ENCODE results near the gene ANKRD33B.
"Not testable (repeated sequence)": the region's sequence is repeated elsewhere in the genome, so short reads cannot be mapped to it uniquely, and the experiment has no call there.

Gene ANKRD33B

GRCh38 chr5:10563945-10564837 lies at the start of gene ANKRD33B:
ANKRD33B (plus strand) TSS chr5:10564070; CDS start chr5:10564468, 398 bp downstream.
- DNase-seq = peak; percentile 89 to 95

GRCh38 chr5:10514572-10514971 lies 49.3 kb upstream of the ANKRD33B start:
- DNase-seq = not testable (repeated sequence)

GRCh38 chr5:10515492-10515891 lies 48.4 kb upstream of the ANKRD33B start:
- DNase-seq = no peak

- no peak for DNase-seq
Observed at GRCh38 chr5:10518347-10518746, 45.5 kb upstream of the ANKRD33B start.

- DNase-seq = no peak
Observed at GRCh38 chr5:10519729-10520128, 44.1 kb upstream of the ANKRD33B start.

GRCh38 chr5:10520706-10521105 lies 43.2 kb upstream of the ANKRD33B start:
- no peak for DNase-seq

GRCh38 chr5:10521466-10522223 lies 42.2 kb upstream of the ANKRD33B start:
- DNase-seq = peak in 1 of 2 experiments; percentile 24

- DNase-seq = no peak
Observed at GRCh38 chr5:10522224-10522611, 41.7 kb upstream of the ANKRD33B start.

GRCh38 chr5:10524376-10525123 lies 39.3 kb upstream of the ANKRD33B start:
- peak; percentile 100 for DNase-seq

GRCh38 chr5:10525124-10525495 lies 38.8 kb upstream of the ANKRD33B start:
- no peak for DNase-seq

- peak in 1 of 2 experiments; percentile 23 for DNase-seq
Observed at GRCh38 chr5:10527281-10527950, 36.5 kb upstream of the ANKRD33B start.

- DNase-seq = peak; percentile 96 to 98
Observed at GRCh38 chr5:10528056-10528816, 35.6 kb upstream of the ANKRD33B start.

GRCh38 chr5:10528827-10529226 lies 35.0 kb upstream of the ANKRD33B start:
- DNase-seq = peak in 1 of 2 experiments; percentile 44

GRCh38 chr5:10530601-10531320 lies 33.1 kb upstream of the ANKRD33B start:
- no peak for DNase-seq

- DNase-seq = no peak
Observed at GRCh38 chr5:10532421-10532820, 31.4 kb upstream of the ANKRD33B start.

GRCh38 chr5:10533226-10533625 lies 30.6 kb upstream of the ANKRD33B start:
- DNase-seq = peak; percentile 27 to 62

- peak in 1 of 2 experiments; percentile 52 for DNase-seq
Observed at GRCh38 chr5:10534561-10535530, 29.0 kb upstream of the ANKRD33B start.

GRCh38 chr5:10536511-10536910 lies 27.4 kb upstream of the ANKRD33B start:
- DNase-seq = no peak

GRCh38 chr5:10536931-10537579 lies 26.8 kb upstream of the ANKRD33B start:
- no peak for DNase-seq
